Endothelial cell of umbilical vein (primary cell): ENCODE measurements around the gene SLC10A7. TPM values are rescaled to one million over a fixed set of nuclear protein-coding genes. Genes with fewer than 3 reads are reported as not detected.

Experiments
- BruUV-seq: library from RNA; stranded (reverse); fragments of 400-500 nt; replicated peaks from 2 replicates; lab custom pipeline; 2021; lab: Mats Ljungman, UMichigan
- CTCF ChIA-PET: fragments of 300-600, 350-600 bp; sonication (Branson Sonifier 250); formaldehyde crosslinking; loops from one replicate; lab custom pipeline; 2021; ENCODE audit warnings: antibody characterized with exemption, inconsistent platforms; lab: Charles Lee
- POLR2A ChIA-PET: fragments of 300-600, 350-600 bp; sonication (Branson Sonifier 250); formaldehyde crosslinking; loops from one replicate; lab custom pipeline; 2021; ENCODE audit warnings: antibody characterized with exemption, inconsistent platforms; lab: Charles Lee
- DNase-seq: peaks from one replicate; pipeline ENCODE4 v3.0.0-alpha.2; 2011; ENCODE audit warnings: low read depth, low spot score
- FAIRE-seq: peaks from 2 replicates; lab custom pipeline; 2011; peaks lifted over from hg19 to GRCh38; lab: Jason Lieb, UNC
- H2AFZ ChIP-seq: 2 replicates; pipeline ENCODE4 v1.6.0; 2012; ENCODE audit warnings: low read depth, low read length, control low read depth, inconsistent platforms
- H3K27ac ChIP-seq: 2 replicates; pipeline ENCODE4 v1.5.1; 2011; ENCODE audit warnings: low read depth, mild to moderate bottlenecking, control low read depth, low read length, moderate library complexity; ENCODE audit not compliant: insufficient read depth
- H3K27me3 ChIP-seq, 2 experiments: 2 replicates each; pipeline versions ENCODE4 v1.6.0 to v1.6.1; 2011; ENCODE audit warnings: low read length in 2 of 2, mixed read lengths in 1 of 2; ENCODE audit not compliant: control insufficient read depth in 2 of 2, insufficient read depth in 2 of 2
- H3K36me3 ChIP-seq, 2 experiments: 2 replicates in 1 of 2; 3 replicates in 1 of 2; pipeline ENCODE4 v1.5.1; 2011; ENCODE audit warnings: low read length in 2 of 2, mild to moderate bottlenecking in 1 of 2, moderate library complexity in 1 of 2; ENCODE audit not compliant: control insufficient read depth in 2 of 2, insufficient read depth in 2 of 2; ENCODE audit errors: extremely low read depth in 1 of 2
- H3K4me1 ChIP-seq: 3 replicates; pipeline ENCODE4 v1.5.1; 2011; ENCODE audit warnings: mild to moderate bottlenecking, low read length; ENCODE audit not compliant: control insufficient read depth, insufficient read depth; ENCODE audit errors: extremely low read depth
- H3K4me2 ChIP-seq: 2 replicates; pipeline ENCODE4 v1.6.1; 2011; ENCODE audit warnings: low read length, control low read depth, mixed read lengths; ENCODE audit not compliant: insufficient read depth
- H3K4me3 ChIP-seq, 3 experiments: fragments of 200-600 bp in 1 of 3; sonication (generic), shearing (Covaris generic) in 1 of 3; replicated peaks in 1 of 3; 2 replicates each; pipeline ENCODE4 v1.5.1; 2011 to 2016; ENCODE audit warnings: control low read depth in 3 of 3, low read length in 3 of 3, mild to moderate bottlenecking in 2 of 3, inconsistent platforms in 1 of 3, low read depth in 1 of 3, moderate library complexity in 1 of 3; ENCODE audit not compliant: insufficient read depth in 1 of 3
- H3K79me2 ChIP-seq: 2 replicates; pipeline ENCODE4 v1.6.0; 2012; ENCODE audit warnings: low read length, inconsistent platforms; ENCODE audit not compliant: control insufficient read depth, insufficient read depth
- H3K9ac ChIP-seq: replicated peaks from 2 replicates; pipeline ENCODE3; 2011; ENCODE audit warnings: low read length, control low read depth; ENCODE audit not compliant: insufficient read depth; ENCODE audit errors: extremely low read depth
- H3K9me1 ChIP-seq: replicated peaks from 3 replicates; pipeline ENCODE4 v1.6.0; 2011; ENCODE audit warnings: mild to moderate bottlenecking, low read length; ENCODE audit not compliant: control insufficient read depth, insufficient read depth; ENCODE audit errors: extremely low read depth
- H3K9me3 ChIP-seq: replicated peaks from 2 replicates; pipeline ENCODE4 v1.5.1; 2012; ENCODE audit warnings: low read length, inconsistent platforms; ENCODE audit not compliant: control insufficient read depth, insufficient read depth
- H4K20me1 ChIP-seq: replicated peaks from 2 replicates; pipeline ENCODE3; 2011; ENCODE audit warnings: mild to moderate bottlenecking, low read length; ENCODE audit not compliant: control insufficient read depth, insufficient read depth; ENCODE audit errors: extremely low read depth
- EZH2 ChIP-seq: IDR thresholded peaks from 2 replicates; pipeline ENCODE4 v1.6.1; 2012; ENCODE audit warnings: borderline replicate concordance, low read depth, mild to moderate bottlenecking, moderate library complexity, low read length, inconsistent platforms; ENCODE audit not compliant: severe bottlenecking
- FOS ChIP-seq: IDR thresholded peaks from 2 replicates; pipeline ENCODE4 v1.6.1; 2011; ENCODE audit warnings: mild to moderate bottlenecking, low read length, moderate library complexity, borderline replicate concordance; ENCODE audit not compliant: insufficient read depth
- GATA2 ChIP-seq: IDR thresholded peaks from 2 replicates; pipeline ENCODE4 v1.7.0; 2011; ENCODE audit warnings: low read depth, mild to moderate bottlenecking, moderate library complexity, mixed read lengths, low read length; ENCODE audit not compliant: insufficient read length, insufficient read depth
- JUN ChIP-seq: IDR thresholded peaks from 2 replicates; pipeline ENCODE4 v1.6.1; 2011; ENCODE audit warnings: borderline replicate concordance, low read depth; ENCODE audit not compliant: insufficient read length, insufficient read depth
- MAX ChIP-seq: IDR thresholded peaks from 2 replicates; pipeline ENCODE4 v1.6.1; 2011; ENCODE audit not compliant: insufficient read depth, insufficient read length
- MYC ChIP-seq: IDR thresholded peaks from one replicate; pipeline ENCODE4 v1.6.1; 2011; ENCODE audit warnings: mild to moderate bottlenecking, low read depth, low read length
- POLR2A ChIP-seq: IDR thresholded peaks from 2 replicates; pipeline ENCODE4 v1.6.1; 2012; ENCODE audit warnings: low read depth, mild to moderate bottlenecking, control low read depth, low read length
- POLR2AphosphoS5 ChIP-seq: IDR thresholded peaks from 2 replicates; pipeline ENCODE4 v1.6.1; 2012; ENCODE audit warnings: low read depth, mild to moderate bottlenecking, control low read depth, low read length, moderate library complexity; ENCODE audit not compliant: insufficient read depth
- dilution Hi-C: fragments of 300-500 bp; cut with MboI; formaldehyde crosslinking; loops from one replicate; pipeline ENCODE4 v1.15.0; 2019; ENCODE audit warnings: low sequenced_read_pairs; ENCODE audit not compliant: extremely low pct_ligation_motif_present
- intact Hi-C: fragments of 100-400 bp; cut with micrococcal nuclease; formaldehyde crosslinking; loops from one replicate; pipeline ENCODE4 v1.10.0; 2022
- polyA plus RNA-seq, 4 experiments: library from polyadenylated mRNA; depleted of rRNA in 3 of 4; stranded (reverse) in 3 of 4; unstranded in 1 of 4; fragments of >200 nt; gene quantifications; 2 replicates each; pipeline versions ENCODE4 v1.2.1 to v1.2.3, GENCODE V29; 2011 to 2012; ENCODE audit warnings: missing spikeins in 1 of 4
- total RNA-seq: library from RNA; stranded (reverse); gene quantifications from 2 replicates; pipeline ENCODE4 v1.2.3, GENCODE V29; 2021
- TF ChIP-seq, protein P1 (sequence below), 2 donors: IDR thresholded peaks; 1 replicate in 1 of 2; 2 replicates in 1 of 2; pipeline ENCODE4 v1.5.1; 2011; ENCODE audit warnings: low read length in 2 of 2, mild to moderate bottlenecking in 2 of 2, moderate library complexity in 2 of 2, control low read depth in 1 of 2, inconsistent platforms in 1 of 2, low read depth in 1 of 2; ENCODE audit not compliant: insufficient read depth in 1 of 2; ENCODE audit errors: extremely low read depth in 1 of 2

The SLC10A7 gene
- total and polyA plus RNA-seq, 2 donors (not counting 3 experiments of a cell fraction or from before 2014, with no cell fraction given): 13.6 to 20.4 TPM

DNA sequence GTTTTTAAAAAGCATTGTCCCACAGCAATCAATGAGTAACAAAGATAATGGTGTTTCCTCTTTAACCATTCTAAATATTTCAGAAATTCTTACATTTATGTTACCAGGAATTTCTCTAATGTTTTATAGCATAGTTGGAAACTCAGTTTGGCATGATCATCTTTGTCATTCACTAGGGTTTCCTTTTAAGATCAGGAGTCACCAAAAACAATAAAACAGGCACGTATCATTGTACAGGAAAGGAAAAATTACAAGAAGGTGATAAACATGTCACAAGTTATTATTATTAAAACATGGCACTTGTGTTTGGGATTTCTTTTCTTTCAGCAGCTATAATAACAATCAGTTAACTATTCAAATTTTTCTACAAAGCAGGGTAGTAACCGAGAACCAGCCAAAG, 84.0 kb downstream of the SLC10A7 start:
- peak overlapping the region; percentile 20 for H3K4me2 ChIP-seq
- no peak overlapping the region for H2AFZ ChIP-seq
- no peak overlapping the region for H3K4me3 ChIP-seq
- no TSS peak for BruUV-seq
- ChIA-PET CTCF (no interaction called here), POLR2A (no interaction called here)
- dilution Hi-C loops: no loop called here
- no peaks in the 10 kb centered on the region for H3K36me3 ChIP-seq
- no peaks in the 10 kb centered on the region for H3K27me3 ChIP-seq
- no peaks in the 10 kb centered on the region for H3K79me2 ChIP-seq
- no peaks in the 10 kb centered on the region for H4K20me1 ChIP-seq
- FAIRE-seq: no peak
- no peaks in the 10 kb centered on the region for H3K9me3 ChIP-seq
- no peak for TF ChIP-seq MAX
- TF ChIP-seq POLR2A: no peak
- TF ChIP-seq MYC: no peak
- no peak for TF ChIP-seq JUN
- no peak for TF ChIP-seq FOS
- TF ChIP-seq EZH2: no peak
- TF ChIP-seq, protein P1, sequence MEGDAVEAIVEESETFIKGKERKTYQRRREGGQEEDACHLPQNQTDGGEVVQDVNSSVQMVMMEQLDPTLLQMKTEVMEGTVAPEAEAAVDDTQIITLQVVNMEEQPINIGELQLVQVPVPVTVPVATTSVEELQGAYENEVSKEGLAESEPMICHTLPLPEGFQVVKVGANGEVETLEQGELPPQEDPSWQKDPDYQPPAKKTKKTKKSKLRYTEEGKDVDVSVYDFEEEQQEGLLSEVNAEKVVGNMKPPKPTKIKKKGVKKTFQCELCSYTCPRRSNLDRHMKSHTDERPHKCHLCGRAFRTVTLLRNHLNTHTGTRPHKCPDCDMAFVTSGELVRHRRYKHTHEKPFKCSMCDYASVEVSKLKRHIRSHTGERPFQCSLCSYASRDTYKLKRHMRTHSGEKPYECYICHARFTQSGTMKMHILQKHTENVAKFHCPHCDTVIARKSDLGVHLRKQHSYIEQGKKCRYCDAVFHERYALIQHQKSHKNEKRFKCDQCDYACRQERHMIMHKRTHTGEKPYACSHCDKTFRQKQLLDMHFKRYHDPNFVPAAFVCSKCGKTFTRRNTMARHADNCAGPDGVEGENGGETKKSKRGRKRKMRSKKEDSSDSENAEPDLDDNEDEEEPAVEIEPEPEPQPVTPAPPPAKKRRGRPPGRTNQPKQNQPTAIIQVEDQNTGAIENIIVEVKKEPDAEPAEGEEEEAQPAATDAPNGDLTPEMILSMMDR (IDR thresholded peaks at IDR 0.05; ENCODE audit: extremely low read depth in 1 of 2, insufficient read depth in 1 of 2, low read depth in 1 of 2, low read length in 2 of 2): no peak
- no peak for TF ChIP-seq POLR2AphosphoS5
- no peak for TF ChIP-seq GATA2
- H3K9me1 ChIP-seq: no peaks in the 10 kb centered on the region
- no peak overlapping the region for H3K9ac ChIP-seq
- peaks cover 15% of the 10 kb centered on the region for H3K4me1 ChIP-seq
- intact Hi-C loops: loop anchor here (2.0 kb wide), 1 partner anchor 31 kb away; no protein-coding TSS in a partner anchor
- DNase-seq: peak; percentile 62
- peak overlapping the region; percentile 45 for H3K27ac ChIP-seq
